HepG2 (cell line): ENCODE measurements around the gene STK11. TPM values are rescaled to one million over a fixed set of nuclear protein-coding genes. Genes with fewer than 3 reads are reported as not detected.

Experiments used
- ARID4A ChIP-seq: sonication (generic); formaldehyde crosslinking; IDR thresholded peaks from 2 replicates; pipeline ENCODE4 v1.5.0; 2020; ENCODE audit warnings: mild to moderate bottlenecking, missing genetic modification reagents, borderline replicate concordance
- CREM ChIP-seq, 2 experiments: sonication (generic) in 1 of 2; formaldehyde crosslinking in 1 of 2; IDR thresholded peaks; 2 replicates each; pipeline versions ENCODE4 v1.4.0 to v1.6.1; 2016 to 2020; ENCODE audit warnings: antibody characterized with exemption in 1 of 2, mild to moderate bottlenecking in 1 of 2, missing genetic modification reagents in 1 of 2
- CSRNP1 ChIP-seq: sonication (generic); formaldehyde crosslinking; IDR thresholded peaks from 2 replicates; pipeline ENCODE4 v1.8.1; 2023; ENCODE audit warnings: mild to moderate bottlenecking, missing genetic modification reagents
- GABPA ChIP-seq, 2 experiments: IDR thresholded peaks; 2 replicates each; pipeline ENCODE4 v1.6.1; 2011 to 2016; ENCODE audit warnings: low read depth in 2 of 2, low read length in 1 of 2, missing biosample characterization in 1 of 2, missing genetic modification characterization in 1 of 2
- HIVEP1 ChIP-seq: sonication (generic); formaldehyde crosslinking; IDR thresholded peaks from 2 replicates; pipeline ENCODE4 v1.4.0; 2020; ENCODE audit warnings: mild to moderate bottlenecking, missing genetic modification reagents
- MXI1 ChIP-seq: IDR thresholded peaks from 3 replicates; pipeline ENCODE4 v1.6.1; 2012; ENCODE audit warnings: low read depth, low read length, inconsistent platforms, borderline replicate concordance
- NONO ChIP-seq, 2 experiments: fragments of 450-650 bp in 1 of 2; sonication (generic) in 1 of 2; formaldehyde crosslinking in 1 of 2; IDR thresholded peaks in 1 of 2; conservative IDR thresholded peaks in 1 of 2; 2 replicates each; pipeline versions ENCODE4 v1.6.1 to v1.8.0; 2017 to 2022; ENCODE audit warnings: mild to moderate bottlenecking in 1 of 2, missing genetic modification reagents in 1 of 2, moderate library complexity in 1 of 2
- U2AF1 ChIP-seq: fragments of 200-400 bp; formaldehyde crosslinking; optimal IDR thresholded peaks from 2 replicates; pipeline ENCODE3; 2017; ENCODE audit warnings: mild to moderate bottlenecking, low read depth, low read length
- ZBTB1 ChIP-seq: sonication (generic); formaldehyde crosslinking; IDR thresholded peaks from 2 replicates; pipeline ENCODE4 v1.4.0; 2020; ENCODE audit warnings: missing genetic modification reagents, borderline replicate concordance
- ZBTB10 ChIP-seq: sonication (generic); formaldehyde crosslinking; IDR thresholded peaks from 2 replicates; pipeline ENCODE4 v1.4.0; 2020; ENCODE audit warnings: missing genetic modification reagents, borderline replicate concordance
- ZC3H13 ChIP-seq: sonication (generic); formaldehyde crosslinking; IDR thresholded peaks from 2 replicates; pipeline ENCODE4 v1.8.1; 2023; ENCODE audit warnings: mild to moderate bottlenecking, missing genetic modification reagents, moderate library complexity
- ZNF30 ChIP-seq: sonication (generic); formaldehyde crosslinking; IDR thresholded peaks from 2 replicates; pipeline ENCODE4 v1.5.0; 2020; ENCODE audit warnings: mild to moderate bottlenecking, missing genetic modification reagents
- ZNF441 ChIP-seq: sonication (generic); formaldehyde crosslinking; IDR thresholded peaks from 2 replicates; pipeline ENCODE4 v1.7.0; 2021; ENCODE audit warnings: missing genetic modification reagents, borderline replicate concordance
- ZNF616 ChIP-seq: sonication (generic); formaldehyde crosslinking; IDR thresholded peaks from 2 replicates; pipeline ENCODE4 v1.5.0; 2020; ENCODE audit warnings: low read depth, mild to moderate bottlenecking, missing genetic modification reagents
- ZNF639 ChIP-seq: conservative IDR thresholded peaks from 2 replicates; pipeline ENCODE4 v1.6.1; 2018; ENCODE audit warnings: missing genetic modification reagents
- polyA plus RNA-seq, 8 experiments: library from polyadenylated mRNA; depleted of rRNA in 3 of 8; stranded (reverse) in 7 of 8; unstranded in 1 of 8; fragments of >200 nt; fragmentation: Illumina TruSeq in 4 of 8; extraction: Trizol in 4 of 8; gene quantifications; 2 replicates each; pipeline versions ENCODE4 v1.2.1 to v1.2.3, GENCODE V29; 2011 to 2016; ENCODE audit warnings: low read depth in 4 of 8, missing spikeins in 1 of 8, mixed read lengths in 1 of 8; ENCODE audit not compliant: insufficient read depth in 1 of 8
- total RNA-seq, 5 experiments: library from RNA; depleted of rRNA; stranded (reverse); fragments of >200 nt; fragmentation: Illumina TruSeq; extraction: Trizol; gene quantifications; 2 replicates each; pipeline ENCODE4 v1.2.3, GENCODE V29; 2016; ENCODE audit warnings: low read depth in 1 of 5

Gene STK11
- total and polyA plus RNA-seq, 2 of the 13 experiments (the other 11 are each of a cell fraction or from before 2014, with no cell fraction given) = 27.5 to 43.6 TPM

- peak; percentile 75 for TF ChIP-seq ARID4A (CRISPR knock-in tag)
- 0 out of 2 replicates have a peak, but pooled peaks have one; percentile 35 for TF ChIP-seq ZNF441 (CRISPR knock-in tag)
- 0 out of 2 replicates have a peak, but pooled peaks have one; percentile 37 for TF ChIP-seq CREM (IDR thresholded peaks at IDR 0.05)
- TF ChIP-seq CREM (CRISPR knock-in tag; IDR thresholded peaks at IDR 0.05) = no peak
- TF ChIP-seq MXI1 = peak; percentile 80; the same call in 2 of the 3 replicates
- TF ChIP-seq ZBTB10 (CRISPR knock-in tag) = peak; percentile 45; the same call in 1 of the 2 replicates
- no peak for TF ChIP-seq NONO (IDR thresholded peaks at IDR 0.05)
- TF ChIP-seq NONO (CRISPR knock-in tag; conservative IDR thresholded peaks at IDR 0.05) = 0 out of 2 replicates have a peak, but pooled peaks have one; percentile 49
- no peak for TF ChIP-seq HIVEP1
- TF ChIP-seq GABPA (IDR thresholded peaks at IDR 0.05; ENCODE audit: low read depth, low read length) = no peak
- TF ChIP-seq GABPA (CRISPR knock-in tag; IDR thresholded peaks at IDR 0.05; ENCODE audit: low read depth) = peak; percentile 74
- peak; percentile 26; the same call in 1 of the 2 replicates for TF ChIP-seq ZC3H13
- TF ChIP-seq ZNF639 (CRISPR knock-in tag) = no peak
- no peak for TF ChIP-seq U2AF1
- no peak for TF ChIP-seq ZNF30 (CRISPR knock-in tag)
- no peak for TF ChIP-seq ZBTB1 (CRISPR knock-in tag)
- TF ChIP-seq ZNF616 (CRISPR knock-in tag) = 0 out of 2 replicates have a peak, but pooled peaks have one; percentile 37
- no peak for TF ChIP-seq CSRNP1 (CRISPR knock-in tag)
Measured at GRCh38 chr19:1260749-1261537, 55.4 kb downstream of the STK11 start (continued).
